ENCODE measurements around the gene LMNTD2. TPM values are rescaled to one million over a fixed set of nuclear protein-coding genes. Genes with fewer than 3 reads are reported as not detected.

LMNTD2 gene, protein sequence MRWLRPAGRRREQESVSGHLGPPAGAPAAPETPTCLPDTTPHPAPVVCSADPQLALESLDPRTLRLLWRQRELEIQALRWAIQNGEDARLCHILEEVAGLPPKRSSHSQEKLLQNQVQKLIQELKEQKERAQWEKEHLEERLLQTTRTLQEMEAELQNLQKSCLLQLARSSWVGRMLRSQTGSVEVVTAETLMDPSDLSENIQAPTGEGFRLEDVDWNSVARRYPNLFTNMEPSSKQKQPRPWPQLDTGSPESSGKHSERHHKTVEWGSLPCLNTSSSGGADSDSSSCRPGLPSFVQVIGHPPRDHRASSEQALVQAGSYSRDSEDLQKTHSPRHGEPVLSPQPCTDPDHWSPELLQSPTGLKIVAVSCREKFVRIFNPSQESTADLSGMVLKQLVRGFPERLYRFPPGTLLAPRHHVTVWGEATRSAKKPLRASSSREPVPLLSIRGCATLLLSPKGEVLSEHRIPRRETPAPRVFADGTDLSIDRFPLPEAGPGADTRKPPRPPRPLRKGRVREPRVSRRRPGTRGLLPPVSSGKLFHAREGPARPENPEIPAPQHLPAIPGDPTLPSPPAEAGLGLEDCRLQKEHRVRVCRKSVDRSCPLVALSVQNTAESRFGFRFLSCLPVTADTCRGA
- 2.4 and 4.4 TPM in 2 replicates for total RNA-seq (2014; rRNA removed; shearing (Covaris generic))

DNA sequence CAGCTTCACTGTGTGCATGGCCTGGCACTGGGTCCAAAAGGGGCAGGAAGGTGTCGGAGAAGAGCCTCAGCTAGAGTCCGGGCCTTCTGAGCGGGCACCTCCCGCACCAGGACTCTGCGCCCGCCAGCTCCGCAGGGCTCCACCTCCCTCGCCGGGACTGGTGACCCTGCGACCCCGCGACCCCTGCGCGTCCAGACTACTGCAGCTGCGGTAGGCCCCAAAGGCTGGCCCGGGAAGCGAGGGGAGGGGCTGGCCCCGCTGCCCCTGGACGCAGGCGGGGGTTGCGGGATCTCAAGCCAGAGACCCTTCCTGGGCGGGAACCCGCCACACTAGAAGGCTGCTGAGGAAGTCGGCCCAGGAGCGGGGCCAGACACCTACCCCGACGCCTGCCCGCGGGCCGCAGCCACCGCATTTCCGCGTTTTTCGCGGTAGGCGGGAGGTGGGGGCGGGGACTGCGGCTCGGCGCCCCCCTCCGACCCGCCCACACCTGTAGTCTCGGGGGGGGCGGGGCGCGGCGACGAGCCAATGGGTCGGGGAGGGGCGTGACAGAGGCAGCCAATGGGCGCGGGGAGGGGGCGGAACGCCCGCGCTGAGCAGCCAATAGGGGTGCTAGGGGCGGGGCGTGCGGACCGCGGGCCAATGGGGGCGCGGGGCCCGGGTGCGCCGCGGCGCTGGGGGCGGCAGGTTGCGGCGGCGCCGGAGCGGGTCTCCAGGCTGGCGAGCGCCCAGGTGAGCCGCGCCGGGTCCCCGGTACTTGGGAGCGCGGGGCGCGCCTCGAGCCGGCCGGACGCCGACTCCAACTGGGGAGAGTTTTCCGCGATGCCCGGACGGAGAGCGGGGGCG is at the start of gene LMNTD2, which contains the start of gene RASSF7:
Gene LMNTD2, minus strand, starts transcription at position 434 of the 843 bp plus-strand sequence. Its CDS starts 22 bp downstream, at position 412.
Gene RASSF7, plus strand, starts transcription at position 666 of the 843 bp plus-strand sequence. CDS start 799 bp downstream, outside the sequence.
- peak; percentile 37 for DNase-seq (ENCODE audit: low spot score)

GRCh38 chr11:609341-609811 is 48.8 kb upstream of the LMNTD2 start:
- no peak for DNase-seq (ENCODE audit: low spot score)

- no peak for DNase-seq (ENCODE audit: low spot score)
These were observed 48.3 kb upstream of the LMNTD2 start for GRCh38 chr11:608791-609251.

DNA sequence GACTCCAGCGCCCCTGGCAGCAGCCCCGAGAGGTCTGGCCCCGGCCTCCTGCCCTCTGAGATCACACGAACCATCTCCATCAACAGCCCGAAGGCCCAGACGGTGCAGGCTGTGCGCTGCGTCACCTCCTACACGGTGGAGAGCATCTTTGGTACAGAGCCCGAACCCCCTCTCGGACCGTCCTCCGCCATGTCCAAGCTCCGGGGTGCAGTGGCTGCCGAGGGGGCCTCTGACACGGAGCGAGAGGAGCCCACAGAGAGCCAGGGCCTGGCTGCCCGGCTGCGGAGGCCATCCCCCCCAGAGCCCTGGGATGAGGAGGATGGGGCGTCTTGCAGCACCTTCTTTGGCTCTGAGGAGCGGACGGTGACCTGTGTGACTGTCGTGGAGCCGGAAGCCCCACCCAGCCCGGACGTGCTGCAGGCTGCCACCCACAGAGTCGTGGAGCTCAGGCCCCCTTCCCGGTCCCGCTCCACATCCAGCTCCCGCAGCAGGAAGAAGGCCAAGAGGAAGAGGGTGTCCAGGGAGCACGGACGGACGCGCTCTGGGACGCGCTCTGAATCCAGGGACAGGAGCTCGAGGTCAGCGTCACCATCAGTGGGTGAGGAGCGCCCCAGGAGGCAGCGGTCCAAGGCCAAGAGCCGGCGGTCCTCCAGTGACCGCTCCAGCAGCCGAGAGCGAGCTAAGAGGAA is 47.6 kb upstream of the LMNTD2 start:
- DNase-seq (ENCODE audit: low spot score) = no peak

- DNase-seq (ENCODE audit: low spot score) = no peak
These were observed 46.7 kb upstream of the LMNTD2 start for GRCh38 chr11:607020-607780.

- peak; percentile 92 for DNase-seq (ENCODE audit: low spot score)
These were observed 45.7 kb upstream of the LMNTD2 start for GRCh38 chr11:606245-606644.

DNA sequence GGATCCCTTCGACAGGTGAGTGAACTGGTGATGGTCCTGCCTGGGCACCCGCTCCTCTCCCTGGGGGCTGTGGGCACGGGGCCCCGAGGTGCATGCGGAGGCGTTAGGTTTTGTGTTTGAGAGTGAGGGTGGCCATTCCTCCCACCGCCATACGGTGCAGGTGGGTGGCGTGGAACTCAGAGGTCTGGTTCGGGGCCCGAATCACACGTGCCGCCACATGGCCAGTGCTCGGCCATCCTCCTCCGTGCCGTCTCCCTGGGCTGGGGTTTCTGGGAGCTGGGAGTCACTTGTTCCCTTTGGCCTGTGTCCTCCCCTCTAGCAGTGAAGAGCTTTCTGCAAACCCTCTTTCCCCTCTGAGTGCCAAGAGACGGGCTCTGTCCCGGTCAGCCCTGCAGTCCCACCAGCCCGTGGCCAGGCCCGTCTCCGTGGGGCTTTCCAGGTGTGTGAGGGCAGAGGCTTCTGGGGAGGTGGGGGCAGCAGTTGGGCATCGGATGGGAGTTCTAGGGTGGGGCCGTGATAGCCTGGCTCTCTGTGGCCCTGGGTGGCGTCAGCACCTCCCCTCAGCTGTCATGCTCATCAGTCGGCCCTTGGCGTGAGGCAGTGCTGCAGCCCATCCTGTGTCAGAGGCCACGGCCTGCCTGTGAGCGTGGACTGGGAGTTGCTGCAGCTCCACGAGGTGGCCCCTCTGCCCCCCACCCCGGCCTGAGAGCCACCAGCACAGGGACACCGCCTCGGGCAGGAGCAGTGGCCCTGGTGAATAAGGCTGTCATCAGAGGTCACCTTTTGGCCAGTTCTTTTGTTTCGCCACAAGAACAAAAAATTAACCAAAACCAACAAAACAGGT is 45.0 kb upstream of the LMNTD2 start:
- no peak for DNase-seq (ENCODE audit: low spot score)

GRCh38 chr11:603154-603553 is 42.6 kb upstream of the LMNTD2 start:
- no peak for DNase-seq (ENCODE audit: low spot score)

DNA sequence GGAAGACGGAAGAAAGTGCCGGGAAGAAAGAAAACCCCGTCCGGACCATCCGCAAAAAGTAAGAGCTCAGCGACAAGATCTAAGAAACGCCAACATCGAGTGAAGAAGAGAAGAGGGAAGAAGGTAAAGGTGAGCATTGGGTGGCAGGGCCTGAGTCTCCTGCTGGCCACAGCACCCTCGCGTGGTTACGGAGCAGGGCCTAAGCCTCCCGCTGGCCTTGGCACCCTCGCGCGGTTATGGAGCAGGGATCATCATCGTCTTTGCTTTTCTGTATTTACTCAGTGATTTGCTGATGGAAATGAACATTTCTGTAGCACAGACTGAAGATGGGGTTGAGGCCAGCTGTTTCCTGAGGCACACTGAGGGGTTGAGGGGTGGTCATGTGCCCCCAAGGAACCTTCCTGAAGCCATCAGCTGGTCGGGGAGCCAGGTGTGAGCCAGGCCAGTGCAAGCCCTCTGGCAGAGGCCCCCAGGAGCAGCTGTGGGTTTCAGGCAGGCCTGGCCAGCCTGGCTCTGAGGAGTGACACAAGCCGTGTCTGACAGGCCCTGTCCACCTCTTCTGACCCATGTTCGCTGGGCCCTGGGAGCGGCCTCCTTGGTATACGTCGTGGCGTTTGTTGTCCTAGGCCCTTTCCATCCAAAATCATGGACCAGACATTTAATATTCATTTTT is 41.2 kb upstream of the LMNTD2 start:
- DNase-seq (ENCODE audit: low spot score) = no peak

- no peak for DNase-seq (ENCODE audit: low spot score)
These were observed 37.6 kb upstream of the LMNTD2 start for GRCh38 chr11:598005-598680.

DNA sequence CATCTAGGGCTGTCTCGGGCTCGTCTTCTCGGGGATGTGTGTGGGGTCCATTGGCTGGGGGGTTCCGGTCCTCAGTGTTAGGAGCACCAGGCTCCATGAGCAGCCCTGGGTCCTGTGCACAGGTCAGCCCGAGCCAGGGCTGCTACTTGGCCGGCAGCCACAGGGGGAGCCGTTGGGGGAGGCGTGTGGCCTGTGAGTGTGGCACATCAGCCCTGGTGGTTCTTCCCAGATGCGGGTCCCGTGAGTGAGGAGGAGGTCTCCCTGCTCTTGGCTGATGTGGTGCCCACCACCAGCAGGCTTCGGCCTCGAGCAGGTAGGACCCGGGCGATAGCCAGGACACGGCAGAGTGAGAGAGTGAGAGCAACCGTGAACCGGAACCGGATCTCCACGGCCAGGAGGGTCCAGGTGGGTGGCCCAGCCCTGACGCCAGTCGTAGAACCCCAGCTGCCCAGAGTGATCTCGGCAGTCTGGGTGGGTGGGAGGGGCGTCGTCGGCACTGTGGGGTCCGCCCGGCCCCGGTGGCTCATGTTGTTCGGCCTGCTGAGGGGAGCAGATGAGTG is 36.7 kb upstream of the LMNTD2 start:
- DNase-seq (ENCODE audit: low spot score) = no peak

- no peak for DNase-seq (ENCODE audit: low spot score)
These were observed 35.8 kb upstream of the LMNTD2 start for GRCh38 chr11:596374-596773.

- DNase-seq (ENCODE audit: low spot score) = no peak
These were observed 34.9 kb upstream of the LMNTD2 start for GRCh38 chr11:595400-595799.

DNA sequence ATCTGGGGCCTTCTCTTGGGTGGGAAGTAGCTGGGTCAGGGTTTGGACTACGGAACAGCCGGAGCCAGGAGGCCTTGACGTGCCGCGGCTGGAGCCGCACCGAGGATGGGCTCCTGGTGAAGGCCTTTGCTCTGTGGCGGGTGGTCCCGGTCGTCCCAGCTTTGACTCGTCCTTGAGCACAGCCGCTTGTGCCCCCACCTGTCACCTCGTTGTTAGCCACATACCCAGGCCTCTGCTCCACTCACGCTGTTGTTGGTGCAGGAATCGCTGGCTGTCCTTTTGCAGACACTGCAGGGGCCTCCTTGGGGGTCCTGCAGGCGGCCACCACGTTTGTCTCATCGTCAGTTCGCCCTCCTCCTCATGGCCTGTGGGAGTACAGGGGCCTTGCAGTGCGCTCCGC is 32.8 kb upstream of the LMNTD2 start:
- no peak for DNase-seq (ENCODE audit: low spot score)

GRCh38 chr11:592918-593317 is 32.4 kb upstream of the LMNTD2 start:
- DNase-seq (ENCODE audit: low spot score) = no peak

GRCh38 chr11:592501-592900 is 32.0 kb upstream of the LMNTD2 start:
- no peak for DNase-seq (ENCODE audit: low spot score)

DNA sequence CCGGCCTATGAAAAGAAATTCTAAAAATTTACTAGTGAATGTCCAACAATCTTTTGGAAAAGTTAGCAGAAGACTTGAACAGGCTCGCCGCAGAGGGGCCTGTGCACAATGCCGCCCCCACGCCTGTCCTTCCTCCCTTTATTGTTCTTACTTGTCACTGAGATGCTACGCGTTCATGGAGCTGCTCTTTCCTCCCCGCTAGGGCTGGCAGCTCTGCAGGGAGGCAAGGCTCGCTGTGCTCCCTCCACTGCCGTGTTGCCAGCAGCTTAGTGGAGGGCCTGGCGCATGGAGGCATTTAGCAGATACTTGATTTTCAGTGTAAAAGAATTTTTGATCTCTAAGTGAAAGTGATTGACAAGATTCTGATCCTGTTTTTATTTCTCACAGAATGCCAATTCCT is 30.5 kb upstream of the LMNTD2 start:
- no peak for DNase-seq (ENCODE audit: low spot score)

- DNase-seq (ENCODE audit: low spot score) = no peak
These were observed 29.3 kb upstream of the LMNTD2 start for GRCh38 chr11:589798-590197.

All from A172 (cell line).